Activated T-helper 2 cell treated with anti-CD3 and anti-CD28 coated beads, Interferon-gamma antibody, Interleukin-2, Interleukin-4, amounts not matched to agents 10 μg/mL and 5 μg/mL and 100 μg/mL, durations not matched to agents 14 hours and 24 hours and 36 hours (primary cell): Measurements from ENCODE around the gene MAPK12. TPM values are rescaled to one million over a fixed set of nuclear protein-coding genes. Genes with fewer than 3 reads are reported as not detected.

ENCODE experiments used
- DNase-seq: peaks from one replicate; pipeline ENCODE4 v3.0.0; 2021; ENCODE audit warnings: low spot score
- H3K27ac Mint-ChIP-seq: one replicate; pipeline ENCODE4 v1.8.0; 2021; ENCODE audit warnings: mixed read lengths
- H3K27me3 Mint-ChIP-seq: one replicate; pipeline ENCODE4 v1.8.0; 2021; ENCODE audit warnings: low read depth, mixed read lengths
- H3K36me3 Mint-ChIP-seq: one replicate; pipeline ENCODE4 v1.8.0; 2021; ENCODE audit warnings: low read depth, mixed read lengths
- H3K4me1 Mint-ChIP-seq: one replicate; pipeline ENCODE4 v1.8.0; 2021; ENCODE audit warnings: low read depth, mixed read lengths
- H3K4me3 Mint-ChIP-seq: one replicate; pipeline ENCODE4 v1.8.0; 2021; ENCODE audit warnings: low read depth, mild to moderate bottlenecking, moderate library complexity, mixed read lengths
- H3K9me3 Mint-ChIP-seq: one replicate; pipeline ENCODE4 v1.8.0; 2021; ENCODE audit warnings: mixed read lengths
- intact Hi-C: fragments of 100-400 bp; cut with micrococcal nuclease; formaldehyde crosslinking; loops from one replicate; pipeline ENCODE4 v1.15.1; 2023
- total RNA-seq: library from RNA; stranded (reverse); gene quantifications from 2 replicates; pipeline ENCODE4 v1.2.3, GENCODE V29; 2022

The MAPK12 gene
- total RNA-seq, 1 donor from 2014 or later, result 16.3 TPM

- H3K9me3 Mint-ChIP-seq, result no peaks in the 10 kb centered on the region
- no peak overlapping the region for H3K27ac Mint-ChIP-seq
- H3K4me3 Mint-ChIP-seq, result no peak overlapping the region
- DNase-seq, result no peak
- no peaks in the 10 kb centered on the region for H3K4me1 Mint-ChIP-seq
- H3K27me3 Mint-ChIP-seq, result no peaks in the 10 kb centered on the region
- H3K36me3 Mint-ChIP-seq, result peaks cover 45% of the 10 kb centered on the region
- intact Hi-C loops, result no loop called here
Measured at GRCh38 chr22:50218996-50219727, 42.3 kb downstream of the MAPK12 start.

- H3K4me1 Mint-ChIP-seq, result no peaks in the 10 kb centered on the region
- no peak overlapping the region for H3K27ac Mint-ChIP-seq
- peaks cover 46% of the 10 kb centered on the region for H3K36me3 Mint-ChIP-seq
- intact Hi-C loops, result no loop called here
- no peak for DNase-seq
- no peaks in the 10 kb centered on the region for H3K27me3 Mint-ChIP-seq
- H3K9me3 Mint-ChIP-seq, result no peaks in the 10 kb centered on the region
- H3K4me3 Mint-ChIP-seq, result no peak overlapping the region
Measured at GRCh38 chr22:50218153-50218995, 43.1 kb downstream of the MAPK12 start.

- Mint-ChIP-seq H3K36me3 (peaks cover 46% of the 10 kb centered on the region), H3K4me3 (no peak overlapping the region), H3K9me3 (no peaks in the 10 kb centered on the region), H3K27ac (no peak overlapping the region), H3K27me3 (no peaks in the 10 kb centered on the region), H3K4me1 (no peaks in the 10 kb centered on the region)
- DNase-seq, result no peak
- intact Hi-C loops, result no loop called here
Measured at GRCh38 chr22:50217543-50218152, 43.8 kb downstream of the MAPK12 start.

GRCh38 chr22:50216684-50217520 is 44.6 kb downstream of the MAPK12 start:
- no peak for DNase-seq
- intact Hi-C loops, result no loop called here
- Mint-ChIP-seq H3K27me3 (no peaks in the 10 kb centered on the region), H3K4me1 (no peaks in the 10 kb centered on the region), H3K36me3 (peaks cover 48% of the 10 kb centered on the region), H3K4me3 (no peak overlapping the region), H3K9me3 (no peaks in the 10 kb centered on the region), H3K27ac (no peak overlapping the region)

GRCh38 chr22:50216055-50216683 is 45.3 kb downstream of the MAPK12 start:
- Mint-ChIP-seq H3K27ac (no peak overlapping the region), H3K36me3 (peaks cover 50% of the 10 kb centered on the region), H3K4me3 (no peak overlapping the region), H3K9me3 (no peaks in the 10 kb centered on the region), H3K27me3 (no peaks in the 10 kb centered on the region), H3K4me1 (no peaks in the 10 kb centered on the region)
- no peak for DNase-seq
- intact Hi-C loops, result no loop called here

GRCh38 chr22:50215297-50216054 is 46.0 kb downstream of the MAPK12 start:
- H3K9me3 Mint-ChIP-seq, result no peaks in the 10 kb centered on the region
- no peaks in the 10 kb centered on the region for H3K27me3 Mint-ChIP-seq
- H3K4me1 Mint-ChIP-seq, result no peaks in the 10 kb centered on the region
- H3K36me3 Mint-ChIP-seq, result peaks cover 48% of the 10 kb centered on the region
- no peak overlapping the region for H3K27ac Mint-ChIP-seq
- H3K4me3 Mint-ChIP-seq, result no peak overlapping the region
- no peak for DNase-seq
- intact Hi-C loops, result no loop called here

GRCh38 chr22:50213263-50213662 is 48.2 kb downstream of the MAPK12 start:
- Mint-ChIP-seq H3K4me3 (no peak overlapping the region), H3K9me3 (no peaks in the 10 kb centered on the region), H3K27ac (no peak overlapping the region), H3K36me3 (peaks cover 50% of the 10 kb centered on the region), H3K4me1 (no peaks in the 10 kb centered on the region), H3K27me3 (no peaks in the 10 kb centered on the region)
- intact Hi-C loops, result no loop called here
- no peak for DNase-seq

GRCh38 chr22:50211147-50211546 is 50.3 kb downstream of the MAPK12 start:
- DNase-seq, result no peak
- no peak overlapping the region for H3K4me3 Mint-ChIP-seq
- no peaks in the 10 kb centered on the region for H3K4me1 Mint-ChIP-seq
- H3K27me3 Mint-ChIP-seq, result no peaks in the 10 kb centered on the region
- no peaks in the 10 kb centered on the region for H3K9me3 Mint-ChIP-seq
- intact Hi-C loops, result no loop called here
- no peak overlapping the region for H3K27ac Mint-ChIP-seq
- H3K36me3 Mint-ChIP-seq, result peaks cover 50% of the 10 kb centered on the region

- Mint-ChIP-seq H3K27me3 (no peaks in the 10 kb centered on the region), H3K4me3 (no peak overlapping the region), H3K4me1 (no peaks in the 10 kb centered on the region), H3K36me3 (peaks cover 46% of the 10 kb centered on the region), H3K27ac (no peak overlapping the region), H3K9me3 (no peaks in the 10 kb centered on the region)
- DNase-seq, result no peak
- intact Hi-C loops, result loop anchor here (1.0 kb wide), 1 partner anchor 61 kb away; no protein-coding TSS in a partner anchor
Measured at GRCh38 chr22:50210378-50211139, 50.9 kb downstream of the MAPK12 start.

GRCh38 chr22:50209893-50210292 is 51.6 kb downstream of the MAPK12 start:
- DNase-seq, result peak; percentile 55
- intact Hi-C loops, result loop anchor here (1.0 kb wide), 1 partner anchor 61 kb away; no protein-coding TSS in a partner anchor
- peak overlapping the region; percentile 0 for H3K27ac Mint-ChIP-seq
- H3K9me3 Mint-ChIP-seq, result no peaks in the 10 kb centered on the region
- no peak overlapping the region for H3K4me3 Mint-ChIP-seq
- H3K27me3 Mint-ChIP-seq, result no peaks in the 10 kb centered on the region
- no peaks in the 10 kb centered on the region for H3K4me1 Mint-ChIP-seq
- peaks cover 47% of the 10 kb centered on the region for H3K36me3 Mint-ChIP-seq
